M059J (cell line): ENCODE measurements around the gene VWA5B1. TPM values are rescaled to one million over a fixed set of nuclear protein-coding genes. Genes with fewer than 3 reads are reported as not detected.
A peak's percentile ranks its signal among the peaks of the same experiment; 100 is the strongest.

Source experiments
- DNase-seq: peaks from one replicate; pipeline ENCODE4 v3.0.0-alpha.2; 2012; ENCODE audit warnings: low read depth
- total RNA-seq: library from RNA; depleted of rRNA; stranded (reverse); fragments of >200 nt; shearing (Covaris generic); gene quantifications from 2 replicates; pipeline ENCODE4 v1.2.3, GENCODE V29; 2014

The VWA5B1 gene
- total RNA-seq, 1 experiment from 2014 or later, result not detected

DNA sequence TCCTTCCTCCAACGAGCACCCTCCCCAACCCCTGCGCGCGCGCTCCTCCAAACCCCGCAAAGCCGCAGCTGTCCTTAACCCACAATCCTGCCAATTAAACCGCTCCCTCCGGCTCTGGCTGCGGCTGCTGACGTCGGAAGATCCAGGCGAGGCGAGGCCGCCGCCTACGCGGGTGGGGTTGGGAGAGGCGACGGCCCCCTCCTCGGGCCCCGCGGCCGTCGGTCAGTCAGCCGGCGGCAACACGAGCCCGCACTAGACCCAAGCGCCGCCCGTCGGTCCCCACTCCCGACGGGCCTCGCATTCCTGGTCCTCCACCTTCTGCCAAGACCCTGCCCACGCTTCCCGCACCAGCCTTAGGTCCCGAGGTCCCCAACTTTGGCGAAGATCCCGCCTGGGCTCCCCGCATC is 75.4 kb downstream of the VWA5B1 start:
- no peak for DNase-seq

DNA sequence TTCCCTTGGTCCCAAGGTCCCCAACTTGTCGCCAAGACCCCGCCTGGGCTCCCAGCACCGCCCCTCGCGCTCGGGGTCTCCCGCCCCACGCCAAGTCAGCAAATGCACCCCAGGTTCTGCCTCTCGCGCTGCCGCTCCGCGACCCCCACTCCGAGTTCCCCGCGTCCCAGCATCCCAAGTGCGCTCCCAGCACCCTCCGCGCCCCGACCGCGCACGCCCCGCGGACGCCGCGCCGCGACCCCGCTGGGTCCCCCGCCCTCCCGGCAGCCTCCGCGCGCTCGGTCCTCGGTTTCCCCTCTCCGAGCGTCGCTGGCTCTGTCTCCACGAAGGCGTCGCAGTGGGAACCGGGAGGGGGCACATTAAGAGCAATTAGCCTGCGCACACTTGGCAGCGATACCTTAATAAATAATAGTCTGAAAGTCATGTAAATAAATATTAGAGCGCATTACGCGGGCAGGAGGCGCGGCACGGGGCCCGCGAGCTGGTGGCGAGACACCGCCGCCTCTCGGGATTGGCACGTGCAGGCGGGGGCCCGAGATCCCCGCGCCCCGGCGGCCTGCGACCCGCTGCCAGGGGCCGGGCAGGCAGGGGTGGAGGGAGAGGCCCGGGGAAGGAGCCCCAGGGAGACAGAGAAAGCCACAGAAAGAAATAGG is 75.9 kb downstream of the VWA5B1 start:
- no peak for DNase-seq

DNA sequence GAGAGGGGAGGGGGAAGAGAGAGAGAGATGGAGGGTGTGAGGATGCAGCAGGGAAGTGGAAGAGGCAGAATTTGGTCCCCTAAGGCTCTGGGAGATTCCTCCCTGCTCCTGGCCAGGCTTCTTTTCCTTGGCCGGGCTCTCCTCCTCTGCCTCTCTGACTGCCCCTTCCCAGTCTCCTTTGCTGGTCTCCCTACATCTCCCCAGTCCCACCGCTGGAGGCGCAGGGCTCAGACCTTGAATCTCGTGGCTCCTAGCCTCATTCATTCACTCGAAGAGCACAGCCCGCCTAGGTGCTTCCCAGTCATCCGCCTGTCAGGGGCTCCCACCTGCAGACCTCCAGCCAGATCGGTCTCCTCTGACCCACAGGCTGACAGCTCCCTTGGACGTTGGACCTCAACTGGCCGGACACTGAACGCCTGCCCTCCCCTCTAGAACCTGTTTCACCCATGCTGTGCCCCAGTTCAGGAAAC is 76.5 kb downstream of the VWA5B1 start:
- DNase-seq, result peak; percentile 59

DNA sequence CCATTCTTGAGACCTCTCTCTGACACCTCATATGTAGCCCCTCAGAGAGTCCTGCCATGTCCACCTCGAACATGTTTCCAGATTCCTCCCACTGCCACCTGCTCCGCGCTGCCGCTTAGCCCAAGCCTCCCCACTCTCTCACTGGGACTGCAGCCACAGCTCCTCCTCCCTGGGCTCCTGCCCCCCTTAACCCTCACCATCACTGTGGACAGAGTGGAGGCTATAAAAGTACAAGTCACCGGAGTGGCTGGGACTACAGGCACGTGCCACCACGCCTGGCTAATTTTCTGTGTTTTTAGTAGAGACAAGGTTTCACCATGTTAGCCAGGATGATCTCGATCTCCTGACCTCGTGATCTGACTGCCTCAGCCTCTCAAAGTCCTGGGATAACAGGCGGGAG is 77.0 kb downstream of the VWA5B1 start:
- no peak for DNase-seq

DNA sequence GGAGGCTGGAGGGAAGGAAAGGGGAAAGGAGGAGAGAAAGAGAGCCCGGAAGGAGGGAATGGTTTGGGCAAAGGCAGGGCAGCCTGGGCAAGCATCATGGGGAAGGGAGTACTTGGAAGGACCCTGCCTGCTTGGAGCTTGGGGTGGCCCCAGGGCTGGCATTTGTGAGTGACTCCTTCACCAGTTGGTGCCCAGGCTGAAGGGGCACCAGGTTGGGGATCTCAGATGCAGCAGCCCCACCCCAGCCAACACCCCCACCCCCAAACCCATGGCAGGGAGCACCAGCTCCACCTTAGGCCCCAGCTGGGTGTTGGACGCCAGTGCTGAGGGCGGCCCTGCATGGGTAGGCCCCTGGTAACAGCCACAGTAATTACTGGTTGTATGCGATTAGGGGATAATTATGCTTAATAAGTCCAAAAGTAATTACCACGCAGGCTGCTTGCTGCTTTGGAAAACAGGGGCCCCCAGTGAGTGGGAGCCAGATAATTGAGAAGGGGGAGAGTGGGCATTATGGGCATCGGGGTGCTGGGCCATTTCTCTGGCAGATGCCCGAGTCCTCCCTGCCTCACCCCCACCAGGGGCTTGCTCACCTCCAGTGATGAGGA is 78.3 kb downstream of the VWA5B1 start:
- no peak for DNase-seq

DNA sequence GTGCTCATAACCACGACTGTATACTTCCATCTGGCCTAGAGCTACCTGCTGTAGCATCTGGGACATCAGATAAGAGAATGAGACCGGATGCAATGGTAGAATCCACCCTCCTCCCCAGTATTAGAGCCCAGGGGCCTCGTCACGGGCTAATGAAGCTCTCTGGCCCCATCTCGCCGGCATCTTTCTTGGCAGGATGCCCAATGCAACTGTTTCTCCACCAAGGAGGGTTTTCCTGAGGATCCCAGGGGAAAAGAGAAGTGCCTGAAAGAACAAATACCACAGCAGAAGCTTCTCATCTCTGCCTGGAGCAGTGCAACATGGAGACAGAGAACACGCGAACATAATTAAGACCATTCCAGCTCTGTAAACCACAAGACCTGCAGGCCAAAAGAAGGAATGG is 80.0 kb downstream of the VWA5B1 start:
- DNase-seq, result no peak

DNA sequence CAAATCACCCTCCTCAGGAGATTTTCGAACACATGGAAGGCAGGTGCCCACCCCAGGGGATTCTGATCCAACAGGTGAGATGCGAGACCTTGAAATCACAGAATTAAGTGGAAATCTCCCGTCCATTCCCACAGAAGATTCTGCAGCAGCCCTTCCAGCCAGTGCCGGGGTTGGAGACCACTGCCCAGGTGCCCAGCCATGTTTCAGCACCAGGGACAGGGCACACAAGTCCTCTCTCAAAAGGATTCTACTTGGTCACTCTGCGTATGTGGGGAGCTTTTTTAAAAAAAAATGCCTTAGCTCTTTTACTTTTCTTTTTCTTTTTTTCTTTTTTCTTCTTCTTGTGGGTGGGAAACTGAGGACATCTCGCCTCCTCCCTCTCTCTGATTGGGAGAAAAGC is 80.7 kb downstream of the VWA5B1 start:
- DNase-seq, result peak; percentile 37

DNA sequence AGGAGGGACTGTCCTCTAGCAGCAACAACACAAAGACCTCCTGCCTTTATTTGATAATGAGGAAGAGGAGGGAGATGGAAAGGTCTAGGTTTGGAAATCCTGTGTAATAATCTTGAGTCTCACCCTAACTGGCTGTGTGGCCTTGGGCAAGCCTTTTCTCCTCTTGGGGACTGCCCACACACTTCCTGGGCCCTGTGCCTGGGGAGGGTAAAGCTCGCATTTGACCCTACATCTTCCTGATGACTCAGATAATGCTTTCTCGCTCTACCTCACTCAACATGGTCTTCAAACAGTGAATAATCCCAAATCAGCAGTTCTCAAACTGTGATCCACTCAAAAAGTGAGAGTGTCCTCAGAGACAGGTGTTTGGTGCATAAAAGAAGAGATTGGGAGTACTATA is 81.2 kb downstream of the VWA5B1 start:
- peak; percentile 58 for DNase-seq

DNA sequence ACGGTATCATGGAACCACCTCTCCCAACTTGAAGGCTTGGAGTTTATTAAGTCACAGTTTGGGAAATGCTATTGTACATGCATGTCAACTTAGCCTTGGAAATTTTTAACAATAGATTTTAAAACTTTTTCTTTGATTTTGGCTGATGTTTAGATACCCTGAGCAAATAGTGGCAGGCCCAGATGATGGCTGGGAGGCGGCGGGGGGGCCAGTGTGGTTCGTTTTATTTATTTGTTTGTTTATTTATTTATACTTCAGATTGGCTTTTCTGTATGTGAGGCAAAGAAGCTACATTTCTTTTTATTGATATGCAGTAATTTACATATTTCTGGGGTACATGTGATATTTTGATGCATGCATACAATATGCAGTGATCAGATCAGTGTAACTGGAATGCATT is 82.0 kb downstream of the VWA5B1 start:
- no peak for DNase-seq

DNA sequence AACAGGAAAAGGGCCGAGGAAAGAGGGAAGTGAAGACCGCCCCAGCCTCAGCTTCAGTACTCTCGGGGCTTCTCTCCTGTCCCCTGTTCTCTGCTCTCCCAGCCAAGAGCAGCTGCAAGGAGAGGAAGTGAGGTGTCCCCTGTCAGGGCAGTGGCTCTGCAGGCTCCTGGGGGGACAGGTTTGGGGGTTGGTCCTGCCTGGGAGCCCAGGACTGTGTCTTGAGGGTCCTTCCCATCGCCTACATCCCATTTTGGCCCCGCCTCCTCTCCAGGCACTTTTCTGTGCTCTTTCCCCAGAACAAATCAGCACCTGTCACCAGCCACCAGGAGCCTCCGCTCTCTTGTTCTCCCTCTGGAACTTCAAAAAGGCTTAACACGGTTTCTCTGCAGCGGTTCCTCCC is 82.6 kb downstream of the VWA5B1 start:
- DNase-seq, result no peak

DNA sequence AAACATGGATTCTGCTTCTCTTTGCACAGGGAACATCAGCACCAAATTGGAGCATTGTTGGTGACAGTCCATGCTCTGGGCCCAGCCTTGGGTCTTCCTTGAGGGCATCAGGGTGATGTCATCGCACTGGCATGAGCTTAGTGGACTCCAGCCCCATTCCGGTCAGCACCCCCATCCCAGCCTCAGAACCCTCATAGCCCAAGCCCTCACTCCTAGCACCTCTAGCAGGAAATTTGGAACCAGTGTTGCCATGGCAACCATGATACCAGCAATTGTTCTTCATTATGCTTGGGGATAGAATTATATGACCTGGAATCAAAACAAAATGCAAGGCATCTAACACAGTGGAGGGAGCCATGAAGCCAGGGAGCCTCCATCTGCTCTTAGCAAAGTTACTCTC is 83.1 kb downstream of the VWA5B1 start:
- DNase-seq, result peak; percentile 89

DNA sequence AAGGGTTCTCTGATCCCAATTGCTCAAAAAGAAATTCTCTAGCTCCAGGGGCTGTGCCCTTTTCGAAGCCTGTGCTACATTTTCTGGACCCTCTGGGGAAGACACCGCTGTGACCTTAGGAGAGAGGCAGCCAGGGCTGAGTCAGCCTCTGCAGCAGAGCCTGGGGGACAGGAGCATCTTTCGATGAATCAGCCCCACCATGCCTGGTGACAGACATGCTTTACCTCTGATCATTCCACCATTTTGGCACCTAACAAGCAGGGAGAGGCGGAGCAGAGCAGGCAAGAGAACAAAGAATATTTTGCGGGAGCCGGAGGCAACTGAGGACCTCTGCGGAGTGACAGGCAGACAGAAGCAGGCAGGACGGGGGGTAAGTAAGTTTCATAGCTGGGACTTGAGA is 84.9 kb downstream of the VWA5B1 start:
- peak; percentile 87 for DNase-seq

DNA sequence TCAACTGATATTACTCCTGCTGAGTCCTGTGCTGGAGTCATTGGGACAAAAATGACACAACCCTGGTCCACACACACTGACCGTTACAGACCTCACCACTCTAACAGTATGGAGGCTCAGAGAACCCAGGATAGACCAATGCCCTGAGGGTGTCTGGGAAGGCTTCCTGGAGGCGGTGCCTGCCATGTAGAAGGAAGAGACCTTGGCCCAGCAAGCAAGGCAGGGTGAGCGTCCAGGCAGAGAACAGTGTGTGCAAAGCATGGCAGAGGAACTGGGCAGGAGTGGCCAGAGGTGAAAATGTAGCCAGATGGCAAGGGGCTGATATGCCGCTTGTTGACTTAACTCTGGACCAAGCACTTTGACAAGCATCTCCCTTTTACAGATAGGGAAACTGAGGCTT is 85.5 kb downstream of the VWA5B1 start:
- peak; percentile 20 for DNase-seq

DNA sequence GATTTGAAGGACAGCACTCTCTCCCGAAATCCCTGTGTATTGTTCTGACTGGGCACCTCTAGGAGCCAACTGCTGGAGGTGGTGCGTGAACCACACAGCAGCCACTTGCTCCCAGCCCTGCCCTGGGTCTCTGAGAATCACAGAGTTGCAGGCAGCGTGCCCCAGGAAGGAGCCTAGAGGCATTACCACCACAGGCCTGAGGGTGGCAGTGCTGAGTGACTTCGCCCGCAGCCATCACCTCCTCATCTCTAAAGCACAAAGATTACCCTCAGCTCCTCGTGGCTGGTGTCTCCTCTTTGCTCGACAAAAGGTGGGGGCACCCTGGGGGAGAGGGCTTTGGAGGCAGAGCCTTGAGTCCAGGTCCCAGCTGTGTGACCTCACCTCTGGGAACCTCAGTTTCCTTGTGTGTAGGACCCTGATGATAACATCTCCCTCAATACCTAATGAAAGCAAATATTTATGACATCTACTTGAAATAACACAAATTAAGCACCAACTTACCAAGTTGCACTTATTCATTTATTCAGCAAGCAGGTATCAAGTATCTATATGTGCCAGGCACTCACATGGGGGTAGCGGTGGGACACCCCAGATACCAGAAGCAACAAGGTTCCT is 86.3 kb downstream of the VWA5B1 start:
- peak; percentile 42 for DNase-seq

DNA sequence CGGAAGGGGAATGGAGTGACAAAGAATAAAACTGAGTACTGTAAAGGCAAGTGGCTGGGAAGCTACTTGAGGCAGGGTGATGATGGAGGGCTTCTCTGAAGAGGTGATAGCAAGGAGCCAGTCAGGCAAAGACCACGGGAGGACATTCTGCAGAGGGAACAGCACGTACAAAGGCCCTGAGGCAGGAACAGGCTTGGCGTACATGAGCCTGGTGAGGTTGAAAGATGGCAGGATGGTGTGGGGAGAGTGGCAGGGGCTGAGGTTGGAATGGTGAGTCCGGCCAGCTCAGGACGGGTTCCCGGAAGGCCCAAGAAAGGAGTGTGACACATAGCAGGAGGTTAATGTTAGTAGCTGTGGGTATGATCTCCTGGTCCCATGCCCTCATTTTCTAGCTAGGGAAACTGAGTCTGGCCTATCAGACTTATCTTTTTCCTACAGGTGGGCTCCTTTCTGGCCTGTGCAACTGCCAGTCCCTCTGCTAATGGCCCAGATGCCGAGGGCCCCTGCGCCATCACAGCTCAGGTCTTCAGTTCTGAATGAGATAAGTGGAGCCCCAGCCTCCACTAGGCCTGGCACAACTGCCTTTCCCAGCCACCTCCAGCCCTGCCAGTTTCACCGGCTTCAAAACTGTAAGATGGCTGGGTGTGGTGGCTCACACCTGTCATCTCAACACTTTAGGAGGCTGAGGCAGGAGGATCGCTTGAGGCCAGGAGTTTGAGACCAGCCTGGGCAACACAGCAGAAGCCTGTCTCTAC is 87.0 kb downstream of the VWA5B1 start:
- no peak for DNase-seq

DNA sequence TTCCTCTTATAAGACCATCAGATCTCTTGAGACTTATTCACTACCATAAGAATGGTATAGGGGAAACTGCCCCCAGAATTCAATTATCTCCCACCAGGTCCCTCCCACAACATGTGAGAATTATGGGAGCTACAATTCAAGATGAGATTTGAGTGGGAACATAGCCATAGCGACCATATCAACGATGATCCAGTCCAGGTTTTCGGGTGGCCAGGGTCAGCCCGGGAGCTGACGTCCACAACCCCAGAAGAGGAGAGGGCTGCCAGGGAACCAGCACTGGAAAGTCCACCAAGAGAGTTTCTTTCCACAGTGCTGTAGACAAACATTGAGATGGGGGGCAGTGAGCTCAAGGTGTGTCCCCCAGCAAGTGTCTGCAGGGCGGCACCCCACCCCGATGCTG is 88.4 kb downstream of the VWA5B1 start:
- no peak for DNase-seq

DNA sequence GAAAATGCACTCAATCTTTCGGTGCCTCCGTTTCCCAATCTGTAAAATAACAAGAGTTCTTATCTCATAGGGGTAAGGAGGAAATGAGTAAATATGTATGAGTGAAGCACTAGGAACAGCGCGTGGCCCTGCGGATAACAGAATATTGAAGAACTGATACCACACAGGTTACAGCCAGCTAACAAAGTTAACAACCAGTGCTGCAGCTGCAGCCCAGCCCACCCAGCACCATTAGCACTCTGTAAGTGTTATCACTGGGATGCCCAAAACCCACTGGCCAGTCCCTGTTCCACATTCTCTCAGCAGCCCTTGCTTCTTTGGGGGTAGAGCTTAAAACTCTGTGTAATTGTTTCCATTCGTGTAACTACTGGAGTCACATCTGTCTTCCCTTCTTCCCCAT is 89.5 kb downstream of the VWA5B1 start:
- no peak for DNase-seq

DNA sequence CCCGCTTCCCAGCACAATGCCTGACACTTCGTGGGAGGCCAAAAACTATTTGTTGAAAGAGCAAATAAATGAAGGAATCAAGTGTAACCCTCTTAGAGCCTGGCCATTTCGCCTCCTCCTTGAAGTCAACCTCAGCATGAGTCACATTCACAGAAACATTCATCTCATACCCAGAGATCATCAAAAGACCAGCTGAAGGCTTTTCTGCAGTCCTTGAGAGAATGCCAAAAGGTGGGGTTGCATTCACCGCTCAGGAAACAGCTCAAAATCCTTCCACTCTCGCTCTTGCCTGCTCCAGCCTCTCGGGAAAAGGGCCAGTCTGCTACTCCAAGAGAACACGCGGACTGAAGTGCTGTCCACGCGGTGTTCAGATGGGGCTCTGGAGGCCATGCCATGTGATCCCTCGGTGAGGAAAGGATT is 90.0 kb downstream of the VWA5B1 start:
- DNase-seq, result peak; percentile 96

DNA sequence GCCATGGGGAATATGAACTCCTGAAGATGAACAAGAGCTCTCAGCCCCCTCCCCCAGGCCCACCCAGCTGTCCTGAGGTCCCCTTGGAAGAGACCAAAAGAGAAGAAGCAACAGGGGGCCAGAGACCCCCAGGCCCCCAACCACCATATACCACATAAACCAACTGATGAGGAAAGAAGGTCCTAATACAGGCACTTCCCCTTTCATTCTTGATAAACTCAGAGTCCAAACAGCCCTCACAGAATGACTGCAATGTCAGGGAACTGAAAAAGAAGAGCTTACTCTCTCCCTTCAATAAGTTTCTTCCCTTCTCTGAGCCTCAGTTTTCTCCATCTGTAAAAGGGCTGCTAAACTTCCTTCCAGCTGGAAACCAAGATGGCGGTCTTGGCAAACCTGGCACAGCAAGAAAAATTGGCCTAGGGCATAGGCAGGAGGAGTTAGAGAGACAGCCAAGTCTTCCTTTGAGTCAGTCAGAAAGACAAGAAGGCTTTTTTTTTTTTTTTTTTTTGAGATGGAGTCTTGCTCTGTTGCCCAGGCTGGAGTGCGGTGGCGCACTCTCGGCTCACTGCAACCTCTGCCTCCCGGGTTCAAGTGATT is 90.5 kb downstream of the VWA5B1 start:
- DNase-seq, result peak; percentile 45

DNA sequence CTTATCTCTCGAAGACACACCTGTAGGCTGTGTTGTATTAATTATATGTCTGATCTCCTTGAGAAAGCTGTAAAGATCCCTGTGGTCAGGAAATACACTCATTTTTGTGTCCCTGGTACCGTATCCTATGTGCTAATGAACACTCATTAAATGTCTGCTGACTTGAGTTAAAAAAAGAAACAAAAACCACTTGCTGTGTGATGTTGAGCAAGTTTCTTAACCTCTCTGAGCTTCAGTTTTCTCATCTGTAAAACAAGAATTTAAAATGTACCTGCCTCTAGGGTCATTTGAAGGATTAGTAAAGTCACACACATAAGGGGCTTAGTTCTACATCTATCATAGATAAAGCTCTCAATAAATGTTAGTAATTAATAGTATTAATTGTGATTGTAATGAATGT is 91.3 kb downstream of the VWA5B1 start:
- DNase-seq, result no peak

DNA sequence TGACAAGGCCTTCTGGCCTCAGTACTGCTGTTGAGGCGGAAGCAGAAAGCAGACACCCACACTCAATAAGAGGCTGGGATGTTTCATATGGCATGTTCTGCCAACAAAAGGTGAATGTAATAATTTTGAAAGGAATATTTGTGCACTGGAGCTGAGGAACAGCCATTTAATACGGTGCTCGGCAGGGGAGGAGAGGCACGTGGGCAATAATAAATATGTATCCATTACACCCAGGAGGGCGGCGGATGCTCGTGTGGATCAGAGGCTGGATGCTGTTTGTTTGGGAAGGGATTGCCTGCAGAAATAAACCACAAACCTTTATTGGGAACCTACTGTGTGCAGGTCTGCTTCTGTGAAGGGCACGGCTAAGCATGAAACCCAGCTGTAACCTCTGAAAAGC is 92.0 kb downstream of the VWA5B1 start:
- no peak for DNase-seq

DNA sequence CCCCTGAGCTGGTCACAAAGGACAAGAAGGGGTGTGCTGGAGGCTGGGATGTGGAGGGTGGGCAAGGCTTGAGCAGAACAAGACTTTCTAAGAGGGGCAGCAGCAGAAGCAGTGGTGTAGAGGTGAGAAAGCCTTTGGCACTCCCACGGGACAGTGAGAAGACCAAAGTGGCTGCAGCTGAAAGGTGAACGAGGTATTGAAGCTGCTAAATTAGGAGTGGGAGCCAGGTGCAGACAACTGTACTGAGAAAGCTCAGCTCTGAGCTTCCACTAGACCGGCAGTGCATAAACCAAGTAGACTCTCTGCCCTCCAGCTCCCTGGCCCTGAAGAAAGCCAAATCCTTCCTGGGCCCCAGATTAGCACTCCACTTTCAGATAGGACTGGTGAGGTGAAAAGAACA is 93.0 kb downstream of the VWA5B1 start:
- DNase-seq, result no peak
